HUDEP-2 (cell line): Measurements from ENCODE around the gene OLIG2.

Experiments used
- DNase-seq, 76 experiments: peaks; one replicate each; lab custom pipeline; 2025; ENCODE audit not compliant: unreplicated experiment in 76 of 76; lab: John Stamatoyannopoulos, UW

The OLIG2 gene

DNA sequence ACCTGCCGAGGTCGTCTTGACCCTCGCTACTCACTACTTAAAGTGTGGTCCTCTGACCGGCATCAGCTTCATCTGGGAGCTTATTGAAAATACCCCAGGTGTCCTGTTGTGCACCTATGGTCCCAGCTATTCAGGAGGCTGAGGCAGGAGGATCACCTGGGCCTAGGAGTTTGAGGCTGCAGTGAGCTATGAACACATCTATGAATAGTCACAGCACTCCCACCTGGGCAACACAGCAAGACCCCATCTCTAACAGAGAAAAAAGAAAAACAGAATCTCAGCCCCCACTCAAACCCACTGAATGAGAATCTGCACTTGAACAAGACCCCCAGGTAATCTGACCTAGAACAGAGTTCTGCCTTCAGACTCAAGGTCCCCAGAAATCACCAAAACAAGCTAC is 35.5 kb downstream of the OLIG2 start:
- no peak for DNase-seq

DNA sequence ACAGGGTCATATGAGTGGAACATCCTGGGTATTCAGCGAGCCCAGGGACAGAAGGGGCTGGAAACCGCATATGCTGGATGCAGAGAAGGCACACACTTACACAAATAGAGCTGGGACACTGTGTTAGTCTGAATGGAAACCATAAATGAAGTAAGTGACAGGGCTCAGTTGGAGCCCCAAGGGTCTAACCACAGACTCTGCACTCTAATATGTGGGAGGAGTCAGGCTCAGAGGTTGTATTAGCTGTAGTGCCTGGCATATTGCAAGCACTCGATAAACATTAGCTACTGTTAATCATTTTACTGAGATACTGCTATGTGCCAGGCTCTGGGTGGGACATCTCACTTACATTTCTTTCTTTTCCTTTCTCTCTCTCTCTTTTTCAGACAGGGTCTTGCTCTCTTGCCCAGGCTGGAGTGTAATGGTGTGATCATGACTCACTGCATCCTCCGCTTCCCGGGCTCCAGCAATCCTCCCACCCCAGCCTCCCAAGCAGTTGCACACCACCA is 37.7 kb downstream of the OLIG2 start:
- peak in 3 of 76 experiments; percentile 15 to 30 (median 24) for DNase-seq

DNA sequence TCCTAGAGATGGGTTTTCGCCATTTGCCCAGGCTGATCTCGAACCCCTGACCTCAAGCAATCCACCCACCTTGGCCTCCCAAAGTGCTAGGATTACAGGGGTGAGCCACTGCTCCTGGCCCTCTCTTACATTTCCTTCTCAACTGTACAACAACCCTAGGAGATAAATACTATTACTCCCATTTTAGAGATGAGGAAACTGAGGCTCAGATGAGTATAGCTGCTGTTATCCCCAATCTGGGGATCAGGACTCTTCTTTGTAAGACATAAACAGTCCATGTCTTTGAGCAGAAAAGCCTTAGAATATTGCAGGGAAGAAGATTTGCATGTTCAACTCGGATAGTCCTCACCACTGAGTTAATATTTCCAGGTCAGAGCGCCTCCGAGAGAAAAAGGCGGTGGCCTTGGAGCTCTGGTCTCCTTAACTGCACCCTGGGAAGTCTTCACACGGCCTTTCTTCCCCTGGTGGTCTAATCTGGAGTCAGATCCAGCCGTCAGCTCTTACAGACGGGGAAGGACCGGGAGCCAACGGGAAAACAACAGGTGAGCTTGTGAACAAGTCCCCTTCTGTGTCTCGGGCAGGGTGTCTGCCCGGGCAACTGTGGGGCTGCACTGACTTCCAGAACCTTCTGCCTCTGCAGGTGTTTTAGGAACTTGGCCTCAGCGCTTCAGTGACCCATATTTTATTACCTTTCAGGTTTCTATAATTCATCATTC is 38.3 kb downstream of the OLIG2 start:
- no peak for DNase-seq

DNA sequence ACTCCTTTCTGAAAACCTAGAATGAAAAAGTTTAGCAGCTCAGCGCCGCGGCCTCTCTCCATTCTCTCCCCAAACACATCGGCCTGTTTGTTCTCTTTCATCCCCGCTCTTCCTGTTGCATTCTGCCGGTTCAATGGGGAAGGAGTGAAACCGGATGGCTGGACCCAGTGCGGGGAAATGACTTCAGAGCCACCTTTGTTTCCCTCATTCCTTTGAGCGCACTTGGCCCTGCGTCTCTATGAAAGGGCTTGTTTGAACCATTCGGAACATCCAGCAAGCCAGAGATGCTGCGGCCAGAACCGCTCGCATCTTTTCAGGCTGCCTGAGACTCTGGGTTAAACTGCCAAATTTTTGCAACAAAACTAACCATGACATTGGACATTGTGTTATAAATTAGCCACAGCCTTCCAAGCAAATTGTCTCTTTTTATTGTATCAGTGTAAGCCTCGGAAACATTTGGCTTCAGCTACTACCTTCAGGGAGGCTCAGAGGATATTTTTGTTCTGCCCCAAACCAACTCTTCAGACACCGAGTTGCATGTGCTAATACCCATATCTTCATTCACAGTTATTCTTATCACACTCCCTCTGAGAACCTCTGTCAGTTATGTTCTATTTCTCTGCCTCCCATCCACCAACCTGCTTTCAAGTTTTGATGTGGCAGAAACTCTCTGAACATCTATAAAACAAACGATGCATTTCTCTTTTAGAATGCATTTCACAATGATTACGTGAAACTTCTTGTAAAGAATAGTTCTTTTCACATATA is 39.1 kb downstream of the OLIG2 start:
- DNase-seq, result peak in 40 of 76 experiments; percentile 15 to 83 (median 63)

DNA sequence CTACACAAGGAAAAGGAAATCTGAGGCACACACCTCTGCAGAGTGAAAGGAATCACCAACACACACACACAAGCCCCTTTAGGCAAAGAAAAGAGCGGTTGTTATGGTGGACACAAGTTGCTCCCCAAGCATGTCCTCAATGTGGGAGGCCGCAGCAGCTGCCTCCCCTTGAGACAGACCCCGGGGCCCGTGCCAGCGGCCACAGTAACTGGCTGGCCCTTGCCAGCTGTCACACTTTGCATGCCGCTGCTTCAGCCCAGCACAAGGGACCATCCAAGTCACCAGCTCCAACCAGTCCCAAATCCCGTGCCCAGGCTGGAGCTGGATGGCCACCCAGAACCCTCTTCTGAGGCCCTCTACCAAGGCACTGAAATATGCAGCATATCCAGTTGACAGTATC is 41.3 kb downstream of the OLIG2 start:
- peak in 1 of 76 experiments; percentile 59 for DNase-seq

DNA sequence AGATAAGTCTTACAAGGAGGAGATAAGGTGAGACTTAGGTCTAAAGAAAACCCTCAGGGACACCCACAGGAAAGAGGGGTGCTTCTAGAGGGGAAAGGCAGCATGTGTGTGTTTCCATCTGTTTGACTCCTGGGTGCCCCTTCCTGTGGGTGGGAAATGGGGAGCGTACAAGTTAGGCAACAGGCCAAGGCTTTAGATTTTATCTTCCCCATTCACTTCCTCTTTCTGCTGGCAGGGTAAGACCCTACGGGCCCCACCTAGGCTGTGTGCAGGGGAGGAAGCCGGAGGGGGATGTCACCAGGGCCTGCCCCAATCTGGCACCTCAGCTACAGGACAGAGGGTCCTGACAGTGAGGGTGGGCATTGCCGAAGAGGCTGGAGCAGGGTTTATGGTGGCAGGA is 41.7 kb downstream of the OLIG2 start:
- DNase-seq, result peak in 65 of 76 experiments; percentile 24 to 85 (median 59)

DNA sequence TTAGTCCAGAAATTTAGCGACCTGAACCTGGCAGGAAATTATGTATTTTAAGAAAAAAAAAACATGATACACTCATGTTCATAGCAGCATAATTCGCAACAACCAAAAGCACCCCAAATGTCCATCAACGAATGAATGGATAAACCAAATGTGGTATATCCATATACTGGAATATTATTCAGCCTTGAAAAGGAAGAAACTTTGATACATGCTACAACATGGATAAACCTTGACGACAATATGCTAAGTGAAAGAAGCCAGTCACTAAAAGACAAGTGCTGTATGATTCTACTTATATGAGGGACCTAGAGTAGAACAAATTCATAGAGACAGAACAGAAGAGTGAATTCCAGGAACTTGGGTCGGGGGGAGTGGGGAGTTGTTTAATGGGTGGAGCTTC is 43.5 kb downstream of the OLIG2 start:
- no peak for DNase-seq

DNA sequence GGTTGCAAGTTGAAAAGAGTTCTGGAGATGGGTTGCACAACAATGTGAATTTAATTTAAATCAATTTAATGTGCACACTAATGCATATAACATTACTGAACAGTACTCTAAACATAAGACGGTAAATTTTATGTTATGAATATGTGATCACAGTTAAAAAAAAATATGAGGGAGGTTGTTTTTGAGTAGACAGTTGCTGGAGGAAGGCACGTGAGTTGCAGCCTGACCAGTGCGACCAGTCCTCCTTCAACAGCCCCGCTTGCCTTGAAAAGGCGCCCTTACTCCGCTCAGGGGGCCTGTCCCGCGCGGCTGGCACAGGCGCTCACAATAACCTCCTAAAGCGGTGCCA is 43.9 kb downstream of the OLIG2 start:
- no peak for DNase-seq

DNA sequence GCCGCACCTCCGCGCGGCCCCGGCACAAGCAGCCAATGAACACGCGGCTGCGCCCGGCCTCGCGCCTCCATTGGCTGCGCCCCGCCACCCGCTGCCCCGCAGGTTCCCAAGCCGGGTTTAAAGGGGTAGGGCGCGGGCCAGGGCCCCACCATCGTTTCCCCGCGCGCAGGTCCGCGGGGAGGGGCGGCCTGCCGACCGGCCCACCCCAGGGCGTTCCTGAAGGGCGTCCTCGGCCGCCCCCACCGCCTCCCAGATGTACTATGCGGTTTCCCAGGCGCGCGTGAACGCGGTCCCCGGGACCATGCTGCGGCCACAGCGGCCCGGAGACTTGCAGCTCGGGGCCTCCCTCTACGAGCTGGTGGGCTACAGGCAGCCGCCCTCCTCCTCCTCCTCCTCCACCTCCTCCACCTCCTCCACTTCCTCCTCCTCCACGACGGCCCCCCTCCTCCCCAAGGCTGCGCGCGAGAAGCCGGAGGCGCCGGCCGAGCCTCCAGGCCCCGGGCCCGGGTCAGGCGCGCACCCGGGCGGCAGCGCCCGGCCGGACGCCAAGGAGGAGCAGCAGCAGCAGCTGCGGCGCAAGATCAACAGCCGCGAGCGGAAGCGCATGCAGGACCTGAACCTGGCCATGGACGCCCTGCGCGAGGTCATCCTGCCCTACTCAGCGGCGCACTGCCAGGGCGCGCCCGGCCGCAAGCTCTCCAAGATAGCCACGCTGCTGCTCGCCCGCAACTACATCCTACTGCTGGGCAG is 44.4 kb downstream of the OLIG2 start, which contains the start of gene OLIG1:
OLIG1 (plus strand) TSS at position 148 of the 750 bp plus-strand sequence; CDS start at position 254, 106 bp downstream.
- DNase-seq, result peak in 73 of 76 experiments; percentile 45 to 95 (median 88)

DNA sequence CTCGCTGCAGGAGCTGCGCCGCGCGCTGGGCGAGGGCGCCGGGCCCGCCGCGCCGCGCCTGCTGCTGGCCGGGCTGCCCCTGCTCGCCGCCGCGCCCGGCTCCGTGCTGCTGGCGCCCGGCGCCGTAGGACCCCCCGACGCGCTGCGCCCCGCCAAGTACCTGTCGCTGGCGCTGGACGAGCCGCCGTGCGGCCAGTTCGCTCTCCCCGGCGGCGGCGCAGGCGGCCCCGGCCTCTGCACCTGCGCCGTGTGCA is 44.9 kb downstream of the OLIG2 start:
- peak in 1 of 76 experiments; percentile 57 for DNase-seq

DNA sequence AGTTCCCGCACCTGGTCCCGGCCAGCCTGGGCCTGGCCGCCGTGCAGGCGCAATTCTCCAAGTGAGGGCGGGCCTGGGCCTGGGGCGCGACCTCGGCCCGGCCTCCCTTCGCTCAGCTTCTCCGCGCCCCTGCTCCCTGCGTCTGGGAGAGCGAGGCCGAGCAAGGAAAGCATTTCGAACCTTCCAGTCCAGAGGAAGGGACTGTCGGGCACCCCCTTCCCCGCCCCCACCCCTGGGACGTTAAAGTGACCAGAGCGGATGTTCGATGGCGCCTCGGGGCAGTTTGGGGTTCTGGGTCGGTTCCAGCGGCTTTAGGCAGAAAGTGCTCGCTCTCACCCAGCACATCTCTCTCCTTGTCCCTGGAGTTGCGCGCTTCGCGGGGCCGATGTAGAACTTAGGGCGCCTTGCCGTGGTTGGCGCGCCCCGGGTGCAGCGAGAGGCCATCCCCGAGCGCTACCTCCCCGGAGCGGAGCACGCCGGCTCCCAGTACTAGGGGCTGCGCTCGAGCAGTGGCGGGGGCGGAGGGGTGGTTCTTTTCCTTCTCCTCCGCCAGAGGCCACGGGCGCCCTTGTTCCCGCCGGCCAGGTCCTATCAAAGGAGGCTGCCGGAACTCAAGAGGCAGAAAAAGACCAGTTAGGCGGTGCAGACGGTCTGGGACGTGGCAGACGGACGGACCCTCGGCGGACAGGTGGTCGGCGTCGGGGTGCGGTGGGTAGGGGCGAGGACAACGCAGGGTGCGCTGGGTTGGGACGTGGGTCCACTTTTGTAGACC is 45.4 kb downstream of the OLIG2 start:
- peak in 46 of 76 experiments; percentile 17 to 90 (median 46) for DNase-seq

DNA sequence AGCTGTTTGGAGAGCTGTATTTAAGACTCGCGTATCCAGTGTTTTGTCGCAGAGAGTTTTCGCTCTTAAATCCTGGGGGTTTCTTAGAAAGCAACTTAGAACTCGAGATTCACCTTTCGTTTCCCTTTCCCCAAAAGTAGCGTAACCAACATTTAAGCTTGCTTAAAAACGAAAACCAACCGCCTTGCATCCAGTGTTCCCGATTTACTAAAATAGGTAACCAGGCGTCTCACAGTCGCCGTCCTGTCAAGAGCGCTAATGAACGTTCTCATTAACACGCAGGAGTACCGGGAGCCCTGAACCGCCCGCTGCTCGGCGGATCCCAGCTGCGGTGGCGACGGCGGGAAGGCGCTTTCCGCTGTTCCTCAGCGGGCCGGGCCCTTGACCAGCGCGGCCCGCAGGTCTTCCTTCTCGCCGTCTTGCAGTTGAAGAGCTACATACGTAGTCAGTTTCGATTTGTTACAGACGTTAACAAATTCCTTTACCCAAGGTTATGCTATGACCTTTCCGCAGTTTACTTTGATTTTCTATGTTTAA is 46.1 kb downstream of the OLIG2 start:
- DNase-seq, result peak in 21 of 76 experiments; percentile 22 to 50 (median 32)

DNA sequence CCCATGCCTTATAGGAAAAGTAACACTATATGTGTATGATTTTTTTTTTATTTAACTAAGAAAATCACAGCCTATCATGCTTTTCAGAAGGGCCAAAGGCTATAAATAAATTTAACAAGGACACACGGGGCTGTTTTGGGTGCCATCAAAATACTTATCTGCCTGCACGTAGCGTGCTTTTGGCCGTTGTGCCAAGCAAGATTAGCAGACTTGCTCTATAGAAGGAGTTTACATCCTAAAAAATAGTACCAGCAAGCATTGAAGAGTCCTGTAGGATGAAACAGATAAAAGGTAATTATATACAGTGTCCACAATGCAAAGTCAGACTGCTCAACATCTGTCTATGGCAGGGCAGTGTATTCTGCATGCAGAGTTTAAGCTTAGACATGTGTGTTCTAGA is 47.9 kb downstream of the OLIG2 start:
- DNase-seq, result peak in 52 of 76 experiments; percentile 8 to 77 (median 46)

DNA sequence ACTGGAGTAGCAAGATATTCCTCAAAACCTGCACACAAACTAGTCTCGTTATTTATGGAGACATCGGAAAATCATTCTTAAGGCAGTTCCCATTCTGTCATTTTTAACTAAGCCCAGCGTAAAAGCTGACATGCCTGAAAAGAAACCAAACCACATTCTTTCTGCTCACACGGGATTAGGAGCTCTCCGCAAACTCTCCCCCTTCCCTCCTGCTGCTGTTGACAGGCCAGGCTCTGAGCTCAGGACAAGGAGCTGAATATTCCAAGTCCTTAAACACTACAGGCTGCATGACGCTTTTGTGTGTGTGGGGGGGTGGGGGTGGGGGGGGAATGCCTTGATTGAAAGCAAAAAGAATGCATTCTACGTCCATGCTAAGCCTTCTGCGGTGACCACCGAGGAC is 49.4 kb downstream of the OLIG2 start:
- DNase-seq, result no peak

DNA sequence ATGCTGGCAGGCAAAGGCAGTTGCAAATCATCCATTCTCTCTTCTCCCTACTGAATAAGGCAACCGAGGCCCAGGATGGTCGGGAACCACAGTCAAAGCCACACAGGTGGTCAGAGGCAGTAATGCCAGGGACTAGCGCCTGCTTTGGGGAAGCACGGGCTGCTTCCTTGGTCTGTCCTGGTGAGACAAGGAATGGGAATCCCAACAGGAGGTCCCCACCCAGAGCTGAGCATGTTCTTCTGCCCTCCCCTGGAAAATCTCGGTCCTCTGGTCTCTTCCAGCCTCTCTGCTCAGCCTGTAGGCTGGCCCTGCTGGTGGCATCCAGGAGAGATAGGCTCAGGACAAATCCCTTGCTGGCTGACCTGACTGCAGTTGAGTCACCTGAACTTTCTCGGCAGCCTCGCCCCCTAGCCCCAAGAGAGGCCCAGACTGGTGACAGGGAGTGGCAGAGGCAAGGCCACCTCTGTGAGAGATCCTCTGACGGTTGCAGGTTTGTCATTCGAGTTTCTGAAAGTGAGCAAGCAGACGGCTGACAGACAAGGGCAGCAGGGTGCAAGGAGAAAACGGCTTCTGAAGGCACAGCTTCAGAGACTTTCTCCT is 50.0 kb downstream of the OLIG2 start:
- DNase-seq, result peak in 1 of 76 experiments; percentile 16

DNA sequence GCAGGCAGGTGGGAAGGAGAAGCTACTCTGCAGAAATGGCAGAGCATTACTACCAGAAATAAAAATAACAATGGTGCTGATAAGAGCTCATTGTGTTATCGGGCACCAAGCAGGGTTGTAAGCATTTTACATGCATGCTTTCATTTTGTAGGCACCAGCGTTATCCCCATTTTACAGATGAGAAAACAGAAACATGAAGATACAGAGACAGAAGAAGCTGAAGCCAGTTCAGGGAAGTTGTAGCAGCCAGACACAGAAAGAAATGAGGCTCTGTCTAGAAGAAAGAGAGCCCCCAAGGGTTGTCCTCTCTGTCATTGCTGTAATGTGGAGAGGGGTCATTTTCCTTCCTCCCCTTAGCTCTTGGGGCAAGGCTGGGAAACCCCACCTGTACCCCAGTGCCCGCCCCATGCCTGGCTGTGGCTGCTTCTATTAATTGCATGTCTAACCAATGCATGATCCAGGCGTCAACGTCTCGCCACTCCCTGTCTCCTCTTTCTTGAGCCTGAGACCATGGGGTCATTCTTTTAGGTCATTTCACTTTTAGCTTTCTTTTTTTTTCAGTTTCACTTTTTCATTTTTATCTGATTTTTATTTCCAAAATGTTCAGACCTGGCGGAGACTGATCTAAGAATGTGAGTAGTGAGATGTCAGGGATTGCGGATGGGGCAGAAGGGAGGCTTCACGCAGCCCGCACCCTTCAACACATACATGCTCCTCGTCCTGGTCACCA is 51.0 kb downstream of the OLIG2 start:
- DNase-seq, result no peak
